ENCODE measurements around the gene DDAH2. TPM values are rescaled to one million over a fixed set of nuclear protein-coding genes. Genes with fewer than 3 reads are reported as not detected.

Gene DDAH2
- total RNA-seq, 1 donor from 2014 or later: 72.4 TPM

GRCh38 chr6:31741815-31742214 is 12.7 kb upstream of the DDAH2 start:
- peaks cover 10% of the 10 kb centered on the region for H3K36me3 Mint-ChIP-seq (ENCODE audit: low read depth, unreplicated experiment)
- Histone ChIP-seq H4K20me1 (ENCODE audit: insufficient read depth, low read length) (no peaks in the 10 kb centered on the region), H3K9me3 (ENCODE audit: insufficient read depth, low read depth, low read length) (no peaks in the 10 kb centered on the region), H3K27ac (ENCODE audit: low read depth, low read length) (no peak overlapping the region), H3K4me3 (ENCODE audit: insufficient read depth, low read depth, low read length) (no peak overlapping the region), H3K9ac (ENCODE audit: low read length) (no peak overlapping the region), H3K36me3 (ENCODE audit: insufficient read depth, low read length) (no peaks in the 10 kb centered on the region), H3K4me1 (ENCODE audit: insufficient read depth, low read length) (peaks cover 24% of the 10 kb centered on the region), H3K4me2 (ENCODE audit: low read length) (no peak overlapping the region), H3K79me2 (ENCODE audit: insufficient read depth, low read length) (peaks cover 7% of the 10 kb centered on the region), H2AFZ (ENCODE audit: low read depth, low read length) (no peak overlapping the region), H3K27me3 (ENCODE audit: insufficient read depth, low read length) (no peaks in the 10 kb centered on the region)
- peaks cover 28% of the 10 kb centered on the region for H3K4me1 Mint-ChIP-seq (ENCODE audit: low read depth, unreplicated experiment)
- TF ChIP-seq EZH2 (IDR thresholded peaks at IDR 0.05; ENCODE audit: insufficient read depth, low read length): no peak
- no peak for TF ChIP-seq CTCF (IDR thresholded peaks at IDR 0.05; ENCODE audit: insufficient read depth, low read depth, low read length)
- no peak for FAIRE-seq
- H3K27me3 Mint-ChIP-seq (ENCODE audit: low read depth, unreplicated experiment): no peaks in the 10 kb centered on the region
- no peak overlapping the region for H3K27ac Mint-ChIP-seq (ENCODE audit: unreplicated experiment)
- H3K4me3 Mint-ChIP-seq (ENCODE audit: unreplicated experiment): peak overlapping the region; percentile 47
- H3K9me3 Mint-ChIP-seq (ENCODE audit: unreplicated experiment): no peaks in the 10 kb centered on the region
- no peak for DNase-seq (ENCODE audit: low read depth)

DNA sequence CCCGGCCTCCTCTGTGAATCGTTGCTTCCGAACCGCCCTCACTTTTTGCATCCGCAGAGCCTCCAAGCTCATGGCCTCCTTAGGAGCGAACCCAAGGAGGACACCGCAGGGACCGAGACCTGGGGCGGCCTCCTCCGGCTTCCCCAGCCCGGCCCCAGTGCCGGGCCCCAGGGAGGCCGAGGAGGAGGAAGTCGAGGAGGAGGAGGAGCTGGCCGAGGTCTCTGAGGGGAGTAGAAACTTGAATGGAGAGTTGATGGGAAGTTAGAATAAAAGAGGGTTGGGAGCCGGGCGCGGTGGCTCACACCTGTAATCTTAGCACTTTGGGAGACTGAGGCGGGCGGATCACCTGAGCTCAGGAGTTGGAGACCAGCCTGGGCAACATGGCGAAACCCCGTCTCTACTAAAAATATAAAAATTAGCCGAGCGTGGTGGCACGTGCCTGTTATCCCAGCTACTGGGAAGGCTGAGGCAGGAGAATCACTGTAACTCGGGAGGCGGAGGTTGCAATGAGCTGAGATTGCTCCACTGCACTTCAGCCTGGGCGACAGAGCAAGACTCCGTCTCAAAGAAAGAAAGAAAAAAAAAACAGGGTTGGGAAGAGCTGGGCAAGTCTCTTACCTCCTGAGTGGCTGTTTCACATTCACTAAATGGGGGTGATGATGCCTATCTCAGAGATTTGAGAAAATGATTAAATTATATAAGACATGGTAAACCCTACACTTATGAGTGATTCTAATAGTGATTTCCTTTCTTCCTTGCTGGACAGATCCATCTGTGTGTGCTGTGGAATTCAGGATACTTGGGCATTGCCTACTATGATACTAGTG is 11.5 kb upstream of the DDAH2 start:
- Histone ChIP-seq H3K4me2 (ENCODE audit: low read length) (peak overlapping the region; percentile 96), H3K27ac (ENCODE audit: low read depth, low read length) (peak overlapping the region; percentile 65), H3K27me3 (ENCODE audit: insufficient read depth, low read length) (no peaks in the 10 kb centered on the region), H3K4me3 (ENCODE audit: insufficient read depth, low read depth, low read length) (peak overlapping the region; percentile 75), H3K9me3 (ENCODE audit: insufficient read depth, low read depth, low read length) (no peaks in the 10 kb centered on the region), H3K4me1 (ENCODE audit: insufficient read depth, low read length) (peaks cover 27% of the 10 kb centered on the region), H4K20me1 (ENCODE audit: insufficient read depth, low read length) (no peaks in the 10 kb centered on the region), H3K9ac (ENCODE audit: low read length) (peak overlapping the region; percentile 80), H2AFZ (ENCODE audit: low read depth, low read length) (peak overlapping the region; percentile 83), H3K36me3 (ENCODE audit: insufficient read depth, low read length) (no peaks in the 10 kb centered on the region), H3K79me2 (ENCODE audit: insufficient read depth, low read length) (peaks cover 19% of the 10 kb centered on the region)
- no peak overlapping the region for H3K27ac Mint-ChIP-seq (ENCODE audit: unreplicated experiment)
- DNase-seq (ENCODE audit: low read depth) (no peak), FAIRE-seq (no peak)
- peak overlapping the region; percentile 94 for H3K4me3 Mint-ChIP-seq (ENCODE audit: unreplicated experiment)
- H3K9me3 Mint-ChIP-seq (ENCODE audit: unreplicated experiment): no peaks in the 10 kb centered on the region
- peaks cover 32% of the 10 kb centered on the region for H3K4me1 Mint-ChIP-seq (ENCODE audit: low read depth, unreplicated experiment)
- no peaks in the 10 kb centered on the region for H3K27me3 Mint-ChIP-seq (ENCODE audit: low read depth, unreplicated experiment)
- peaks cover 10% of the 10 kb centered on the region for H3K36me3 Mint-ChIP-seq (ENCODE audit: low read depth, unreplicated experiment)
- TF ChIP-seq CTCF (IDR thresholded peaks at IDR 0.05; ENCODE audit: insufficient read depth, low read depth, low read length) (no peak), EZH2 (IDR thresholded peaks at IDR 0.05; ENCODE audit: insufficient read depth, low read length) (no peak)
